H1 (cell line): ENCODE results near the gene SLC22A8. TPM values are rescaled to one million over a fixed set of nuclear protein-coding genes. Genes with fewer than 3 reads are reported as not detected.

Experiments used
- CEBPB ChIP-seq: IDR thresholded peaks from 2 replicates; pipeline ENCODE4 v1.6.1; 2012; ENCODE audit warnings: low read depth, low read length
- POLR2AphosphoS5 ChIP-seq: IDR thresholded peaks from 2 replicates; pipeline ENCODE4 v1.6.1; 2011; ENCODE audit warnings: low read depth, low read length
- RXRA ChIP-seq: IDR thresholded peaks from 2 replicates; pipeline ENCODE4 v1.6.1; 2011; ENCODE audit warnings: low read depth, mild to moderate bottlenecking, low read length, moderate library complexity; ENCODE audit not compliant: insufficient read depth
- polyA plus RNA-seq, 7 experiments: library from polyadenylated mRNA; depleted of rRNA in 3 of 7; stranded (reverse) in 5 of 7; unstranded in 2 of 7; fragments of >200 nt in 5 of 7; fragments of 200-250 nt in 2 of 7; gene quantifications; 1 replicate in 5 of 7; 2 replicates in 1 of 7; 4 replicates in 1 of 7; pipeline versions ENCODE4 v1.2.1 to v1.2.3, GENCODE V29; 2011 to 2013; ENCODE audit warnings: missing spikeins in 2 of 7, mixed read lengths in 2 of 7
- total RNA-seq: library from RNA; stranded (reverse); fragmentation: NEBNext Ultra II Directional; extraction: Animal tissue kit (Norgen Biotek cat#: 25700); gene quantifications from 2 replicates; pipeline ENCODE4 v1.2.1, GENCODE V29; 2021

Gene SLC22A8
- total and polyA plus RNA-seq, 2 of the 8 experiments (the other 6 are each of a cell fraction or from before 2014, with no cell fraction given) = not detected

GRCh38 chr11:63014408-63015055, 1.1 kb downstream of the SLC22A8 start (continued):
- TF ChIP-seq RXRA = no peak
- TF ChIP-seq POLR2AphosphoS5 = no peak
- TF ChIP-seq CEBPB = no peak
